IPS-18c (cell line): ENCODE results near the gene PALS2.

ENCODE experiments used
- H3K4me3 ChIP-seq: 2 replicates; pipeline ENCODE4 v1.7.0; 2013; ENCODE audit warnings: low read depth, mild to moderate bottlenecking, low read length, moderate library complexity; ENCODE audit not compliant: insufficient read depth
- H3K9me3 ChIP-seq: one replicate; pipeline ENCODE4 v1.6.1; 2013; ENCODE audit warnings: mild to moderate bottlenecking, low read length, moderate library complexity; ENCODE audit not compliant: control insufficient read depth, insufficient read depth

PALS2 gene

DNA sequence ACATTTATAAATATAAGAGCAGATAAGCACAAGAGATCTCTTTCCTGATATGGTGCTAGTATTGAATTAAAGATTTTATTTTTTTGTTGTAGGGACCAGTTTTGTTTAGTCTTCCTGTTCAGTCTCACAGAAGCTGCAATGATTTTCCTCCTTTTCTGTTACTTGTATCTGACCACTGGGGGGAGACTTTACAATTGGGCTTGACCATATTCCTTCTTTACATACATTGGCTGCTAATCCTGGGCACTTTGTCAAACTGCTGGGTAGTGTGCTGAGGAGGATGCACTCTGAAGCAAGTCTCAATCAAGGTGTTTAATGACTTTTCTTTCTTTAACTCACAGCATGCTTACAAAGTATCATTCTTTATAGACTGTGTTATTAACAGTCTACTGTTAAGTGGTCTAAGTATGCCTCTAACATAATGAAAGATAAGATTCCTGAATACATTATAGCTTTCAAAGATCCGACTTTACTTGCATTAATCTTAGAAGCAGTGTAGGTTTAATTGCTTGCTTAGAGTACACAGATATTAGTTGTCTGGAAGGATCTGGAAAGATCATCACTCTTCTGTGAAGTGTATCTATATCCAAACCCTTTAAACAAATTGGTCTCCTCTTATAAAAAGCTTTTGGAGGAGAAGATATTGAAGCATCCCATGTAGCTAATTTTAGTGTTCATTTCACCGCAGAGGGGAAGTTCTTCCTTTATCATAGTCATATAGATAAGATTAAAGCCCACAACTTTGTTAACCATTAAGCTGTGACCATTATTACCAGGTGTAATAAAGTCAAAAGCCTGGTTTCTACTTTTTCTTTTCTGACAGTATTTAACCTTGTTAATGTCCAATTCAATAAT lies 3.1 kb downstream of the PALS2 start:
- H3K4me3 ChIP-seq: no peak overlapping the region

DNA sequence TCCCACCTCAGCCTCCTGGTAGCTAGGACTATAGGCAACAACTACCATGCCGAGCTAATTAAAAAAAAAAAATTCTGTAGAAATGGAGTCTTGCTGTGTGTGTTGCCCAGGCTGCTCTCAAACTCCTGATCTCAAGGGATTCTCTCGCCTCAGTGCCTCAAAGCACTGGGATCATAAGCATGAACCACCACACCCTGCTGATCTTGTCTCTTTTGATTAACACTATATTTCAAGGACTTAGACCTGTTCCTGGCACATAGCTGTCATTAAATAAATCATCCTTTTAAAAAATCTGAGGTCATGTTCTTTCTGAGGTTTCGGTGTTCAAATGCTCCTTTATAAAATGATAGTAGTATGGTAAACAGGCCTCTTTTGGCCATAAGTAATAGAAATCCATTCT lies 4.8 kb downstream of the PALS2 start:
- Histone ChIP-seq H3K9me3 (no peaks in the 10 kb centered on the region), H3K4me3 (no peak overlapping the region)

More for the DNA sequence above, 3.1 kb downstream of the PALS2 start:
- H3K9me3 ChIP-seq: no peaks in the 10 kb centered on the region

DNA sequence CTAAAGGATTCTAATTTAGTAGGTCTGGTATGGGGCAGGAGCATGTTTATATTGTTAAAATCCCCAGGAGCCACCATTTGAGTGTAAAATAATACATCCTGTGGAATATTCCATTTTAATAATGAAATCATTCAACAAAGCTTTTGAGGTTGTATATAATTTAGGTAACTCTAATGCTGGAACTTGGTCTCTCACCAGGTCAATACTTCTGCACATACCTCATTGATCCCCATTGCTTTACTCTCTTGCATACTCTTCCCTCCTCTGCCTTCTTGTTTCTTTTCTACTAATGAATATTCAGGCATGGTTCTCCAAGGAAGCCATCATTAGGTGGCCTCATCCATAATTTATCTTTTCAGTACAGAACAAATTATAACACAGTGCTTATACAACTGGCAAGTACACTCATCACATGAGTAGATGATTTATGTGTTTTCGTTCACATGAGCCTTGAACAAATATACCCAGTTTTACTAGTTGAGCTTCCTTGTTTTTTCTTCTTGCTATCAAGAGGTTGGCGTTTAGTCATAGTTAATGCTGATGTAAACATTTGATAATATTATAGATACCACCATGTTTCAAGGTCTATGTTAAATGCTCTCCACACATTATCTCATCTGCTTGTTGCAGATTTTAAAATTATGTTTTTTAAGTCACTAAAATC lies 7.2 kb downstream of the PALS2 start:
- H3K9me3 ChIP-seq: no peaks in the 10 kb centered on the region
- H3K4me3 ChIP-seq: no peak overlapping the region

DNA sequence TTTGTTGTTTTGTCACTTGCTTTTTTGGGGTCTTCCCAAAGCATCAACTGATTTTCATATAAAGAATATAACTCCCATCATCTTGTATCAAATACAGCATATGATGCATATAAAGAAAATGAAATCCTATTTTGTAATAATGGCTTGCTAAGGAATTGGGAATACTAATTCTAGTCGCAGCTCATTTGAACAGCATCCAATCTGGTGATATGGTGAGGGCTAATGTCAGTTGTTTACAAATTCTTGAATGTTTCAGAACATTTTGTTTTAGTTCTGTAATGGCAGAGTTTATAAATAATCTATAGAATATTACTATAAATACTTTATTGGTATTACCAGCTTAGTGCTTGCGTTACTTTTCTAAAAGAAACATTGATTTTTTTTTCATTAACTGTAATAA lies 8.9 kb downstream of the PALS2 start:
- Histone ChIP-seq H3K9me3 (no peaks in the 10 kb centered on the region), H3K4me3 (no peak overlapping the region)

DNA sequence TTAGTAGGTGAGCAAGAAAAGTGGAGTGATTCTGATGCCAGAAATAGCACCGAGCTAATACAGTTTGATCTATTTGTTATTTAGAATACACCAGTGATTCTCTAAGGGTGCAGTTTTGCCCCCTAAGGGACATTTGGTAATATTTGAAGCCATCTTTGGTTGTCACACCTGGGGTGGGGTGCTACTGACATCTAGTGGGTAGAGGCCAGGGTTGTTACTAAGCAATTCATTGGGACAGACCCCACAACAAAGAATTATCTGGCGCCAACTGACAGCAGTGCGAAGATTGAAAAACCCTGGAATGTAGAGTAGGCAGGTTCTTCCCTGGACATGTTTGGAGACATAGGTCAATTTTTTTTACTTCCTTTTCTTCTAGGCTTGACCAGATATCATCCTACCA lies 14.6 kb downstream of the PALS2 start:
- Histone ChIP-seq H3K4me3 (no peak overlapping the region), H3K9me3 (no peaks in the 10 kb centered on the region)

DNA sequence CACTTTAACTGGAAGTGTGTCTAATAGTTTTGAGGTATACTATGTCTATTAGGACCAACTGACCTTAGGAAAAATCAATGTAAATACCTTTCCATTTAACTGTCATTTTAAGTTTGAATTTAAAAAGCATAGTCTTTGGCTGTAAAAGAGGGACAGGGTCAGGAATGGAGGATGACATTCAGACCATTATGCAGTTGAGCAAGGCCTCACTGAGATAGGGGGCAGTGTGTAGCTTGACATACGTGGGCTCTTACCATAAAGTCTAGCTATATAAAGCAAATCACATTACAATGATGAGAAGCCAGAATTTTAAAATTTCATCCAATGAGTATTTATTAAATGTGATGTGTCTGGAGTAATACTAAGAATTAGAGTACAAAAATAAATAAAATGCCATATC lies 17.9 kb downstream of the PALS2 start:
- no peak overlapping the region for H3K4me3 ChIP-seq
- H3K9me3 ChIP-seq: no peaks in the 10 kb centered on the region

DNA sequence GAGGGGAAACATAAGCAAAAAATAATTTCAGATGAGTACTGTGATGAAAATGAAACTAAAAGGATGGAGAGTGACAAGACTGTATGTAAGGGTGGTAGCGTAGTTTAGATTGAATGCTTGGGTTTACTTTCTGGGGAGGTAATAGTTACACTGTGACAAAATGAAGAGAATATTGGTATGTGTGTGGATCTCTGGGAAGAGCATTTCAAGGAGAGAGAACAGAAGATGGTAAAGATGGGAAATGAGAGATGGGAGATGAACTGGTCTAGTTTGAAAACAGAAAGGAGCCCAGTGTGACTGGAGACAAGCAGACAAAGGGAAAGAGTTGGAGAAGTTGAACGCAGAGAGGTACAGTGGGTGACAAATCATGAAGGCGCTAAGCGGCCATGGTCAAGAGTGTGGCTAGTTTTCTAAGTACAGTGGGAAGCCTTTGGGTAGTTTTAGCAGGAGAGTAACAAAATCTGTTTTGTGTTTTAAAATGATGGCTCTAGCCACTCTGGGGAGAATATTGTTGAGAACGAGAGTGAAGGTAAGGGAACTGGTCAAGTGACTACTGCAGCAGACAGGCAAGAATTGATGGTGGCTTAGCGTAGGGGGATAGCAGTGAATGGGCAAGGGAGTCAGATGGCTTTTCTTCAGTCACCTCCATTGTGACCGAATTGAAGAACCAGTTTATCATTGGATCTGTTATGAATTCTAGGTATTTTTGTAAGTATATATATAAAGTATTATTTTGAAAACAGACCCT lies 22.6 kb downstream of the PALS2 start:
- H3K4me3 ChIP-seq: no peak overlapping the region
- H3K9me3 ChIP-seq: no peaks in the 10 kb centered on the region

DNA sequence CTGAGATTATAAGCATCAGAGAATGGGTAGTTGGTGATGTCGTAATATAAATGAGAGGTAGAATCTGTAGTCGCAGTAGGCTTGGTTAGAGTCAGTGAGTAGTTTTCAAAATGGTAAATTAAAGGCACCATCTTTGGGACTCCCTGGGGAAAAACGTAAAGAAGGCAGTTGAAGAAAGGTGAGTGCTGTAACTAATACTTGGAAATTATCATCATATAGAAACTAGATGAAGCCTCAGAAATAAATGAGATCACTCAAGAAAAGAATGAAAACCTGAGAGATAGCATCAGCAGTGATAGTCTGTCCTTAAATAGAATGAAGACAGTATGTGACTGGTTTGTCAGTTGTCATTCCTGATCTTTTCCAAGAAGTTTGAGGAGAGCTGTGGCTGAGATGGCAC lies 23.8 kb downstream of the PALS2 start:
- Histone ChIP-seq H3K9me3 (no peaks in the 10 kb centered on the region), H3K4me3 (no peak overlapping the region)

DNA sequence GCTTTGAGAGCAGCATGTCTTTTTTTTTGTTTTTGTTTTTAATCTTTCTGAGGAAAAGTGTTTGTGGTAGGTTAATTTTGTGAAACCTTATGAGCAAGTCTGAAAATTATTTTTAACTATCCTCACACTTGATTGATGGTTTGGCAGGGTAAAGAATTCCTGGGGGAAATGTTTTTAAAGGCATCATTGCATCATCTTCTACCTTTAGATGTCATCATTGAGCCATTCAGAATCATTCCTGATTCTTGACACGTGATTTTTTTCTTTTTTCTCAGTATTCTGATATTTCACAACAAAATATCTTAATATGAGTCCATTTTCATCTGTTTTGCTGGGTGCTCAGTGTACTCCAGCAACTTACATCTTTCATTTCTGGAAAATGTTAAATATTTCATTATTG lies 28.3 kb downstream of the PALS2 start:
- Histone ChIP-seq H3K4me3 (no peak overlapping the region), H3K9me3 (no peaks in the 10 kb centered on the region)

DNA sequence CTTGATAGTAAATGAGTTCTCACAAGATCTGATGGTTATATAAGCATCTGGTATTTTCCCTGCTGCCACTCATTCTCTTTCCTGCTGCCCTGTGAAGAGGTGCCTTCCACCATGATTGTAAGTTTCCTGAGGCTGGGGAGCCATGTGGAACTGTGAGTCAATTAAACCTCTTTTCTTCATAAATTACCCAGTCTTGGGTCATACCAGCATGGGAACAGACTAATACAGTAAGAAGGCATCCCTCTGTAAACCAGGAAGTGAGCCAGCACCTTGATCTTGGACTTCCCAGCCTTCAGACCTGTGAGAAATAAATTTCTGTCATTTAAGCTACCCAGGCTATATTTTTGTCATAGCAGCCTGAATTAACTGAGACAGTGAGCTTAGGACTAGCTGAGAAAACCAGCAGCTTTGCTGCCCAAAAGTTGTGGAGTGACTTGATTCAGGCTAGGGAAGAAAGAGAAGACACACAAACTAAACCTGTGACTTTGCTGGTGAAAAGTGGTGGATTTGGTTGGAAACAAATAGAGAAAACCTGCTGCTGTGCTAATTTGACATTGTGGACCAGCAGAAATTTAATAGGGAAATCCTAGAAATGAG lies 29.7 kb downstream of the PALS2 start:
- Histone ChIP-seq H3K9me3 (no peaks in the 10 kb centered on the region), H3K4me3 (no peak overlapping the region)

DNA sequence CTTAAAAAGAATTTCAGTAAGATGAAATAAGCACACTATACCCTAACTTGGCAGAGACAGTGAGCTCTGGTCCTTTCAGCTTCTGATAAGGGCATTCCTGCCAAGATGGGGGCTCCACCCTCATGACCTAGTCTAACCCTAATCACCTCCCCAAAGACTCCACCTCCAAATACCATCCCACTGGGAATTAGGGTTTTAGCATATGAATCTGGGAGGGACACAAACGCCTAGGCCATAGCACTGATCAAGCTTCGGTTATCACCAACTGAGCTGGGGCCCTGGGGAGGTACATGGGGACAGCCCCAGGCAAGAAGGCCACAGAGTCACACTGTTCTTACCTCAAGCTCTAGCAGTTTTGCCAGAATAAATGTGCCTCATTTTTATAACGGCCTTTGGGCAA lies 31.4 kb downstream of the PALS2 start:
- Histone ChIP-seq H3K4me3 (no peak overlapping the region), H3K9me3 (no peaks in the 10 kb centered on the region)

DNA sequence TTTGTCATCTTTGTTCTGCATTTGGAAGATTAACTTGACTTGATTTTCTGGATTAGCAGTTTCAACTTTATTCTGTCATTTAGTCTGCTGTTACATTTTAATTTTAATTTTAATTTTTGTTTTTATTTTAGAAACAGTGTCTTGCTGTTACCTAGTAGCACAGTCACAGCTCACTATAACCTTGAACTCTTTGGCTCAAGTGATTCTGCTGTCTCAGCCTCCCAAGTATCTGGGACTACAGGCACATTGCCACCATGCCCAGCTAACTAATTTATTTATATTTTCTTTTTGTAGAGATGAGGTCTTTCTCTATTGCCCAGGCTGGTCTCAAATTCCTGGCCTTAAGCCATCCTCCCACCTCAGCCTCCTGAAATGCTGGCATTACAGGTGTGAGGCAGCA lies 35.3 kb downstream of the PALS2 start:
- Histone ChIP-seq H3K4me3 (no peak overlapping the region), H3K9me3 (no peaks in the 10 kb centered on the region)

DNA sequence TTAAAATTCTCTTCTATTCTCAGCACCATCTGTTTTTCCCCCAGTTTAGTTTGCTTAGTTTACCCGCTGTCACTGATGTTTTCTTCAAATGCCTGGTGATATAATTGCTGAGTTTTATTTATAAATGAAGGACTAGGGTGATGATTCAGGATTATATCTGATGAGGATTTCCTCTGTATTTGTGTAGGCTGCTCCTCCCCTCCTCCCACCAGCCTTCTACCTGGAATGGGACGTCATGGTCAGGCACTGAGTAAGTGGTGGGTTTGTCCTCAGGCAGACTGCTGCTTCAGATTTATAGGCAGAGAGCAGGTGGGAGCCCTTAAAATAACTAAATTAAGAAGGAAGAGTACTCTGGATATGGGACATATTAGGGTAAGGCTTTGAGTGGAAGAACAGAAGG lies 35.8 kb downstream of the PALS2 start:
- Histone ChIP-seq H3K4me3 (no peak overlapping the region), H3K9me3 (no peaks in the 10 kb centered on the region)

DNA sequence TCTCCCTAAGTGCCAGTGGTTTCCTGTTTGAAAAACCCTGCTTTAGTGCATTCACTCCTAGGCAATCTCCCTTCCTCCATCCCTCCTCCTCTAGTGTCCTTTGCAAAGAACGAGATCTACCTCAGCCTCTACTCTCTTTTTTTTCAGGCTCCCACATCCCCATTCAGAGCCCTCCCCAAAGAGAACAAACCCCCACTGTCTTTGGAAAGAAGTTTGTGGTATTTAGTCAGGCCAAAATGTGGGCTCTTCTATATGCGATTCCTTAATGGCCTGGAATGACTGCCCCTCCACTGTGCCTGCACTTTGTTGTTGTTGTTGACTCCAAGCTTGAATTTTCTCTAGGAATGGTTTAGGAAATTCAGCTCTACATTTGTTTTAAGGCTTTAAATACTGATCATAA lies 36.3 kb downstream of the PALS2 start:
- Histone ChIP-seq H3K9me3 (no peaks in the 10 kb centered on the region), H3K4me3 (no peak overlapping the region)

DNA sequence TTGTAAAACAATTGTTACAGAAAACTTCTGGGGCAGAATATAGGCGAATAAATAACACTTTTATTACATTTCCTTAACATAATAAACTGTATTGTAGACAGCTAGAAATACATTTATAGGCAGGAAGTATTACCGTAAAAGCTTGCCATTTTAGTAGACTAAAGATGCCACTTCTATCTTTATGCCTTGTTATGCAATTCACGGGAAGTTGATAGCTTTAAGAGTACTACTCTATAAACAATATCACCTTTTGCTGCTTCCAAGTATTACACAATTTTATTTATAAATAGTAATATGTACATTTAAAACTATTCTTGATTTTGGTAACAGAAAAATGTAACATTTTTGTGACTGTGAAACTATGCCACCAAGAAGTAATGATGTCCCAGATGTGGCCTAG lies 37.9 kb downstream of the PALS2 start:
- Histone ChIP-seq H3K9me3 (no peaks in the 10 kb centered on the region), H3K4me3 (no peak overlapping the region)

DNA sequence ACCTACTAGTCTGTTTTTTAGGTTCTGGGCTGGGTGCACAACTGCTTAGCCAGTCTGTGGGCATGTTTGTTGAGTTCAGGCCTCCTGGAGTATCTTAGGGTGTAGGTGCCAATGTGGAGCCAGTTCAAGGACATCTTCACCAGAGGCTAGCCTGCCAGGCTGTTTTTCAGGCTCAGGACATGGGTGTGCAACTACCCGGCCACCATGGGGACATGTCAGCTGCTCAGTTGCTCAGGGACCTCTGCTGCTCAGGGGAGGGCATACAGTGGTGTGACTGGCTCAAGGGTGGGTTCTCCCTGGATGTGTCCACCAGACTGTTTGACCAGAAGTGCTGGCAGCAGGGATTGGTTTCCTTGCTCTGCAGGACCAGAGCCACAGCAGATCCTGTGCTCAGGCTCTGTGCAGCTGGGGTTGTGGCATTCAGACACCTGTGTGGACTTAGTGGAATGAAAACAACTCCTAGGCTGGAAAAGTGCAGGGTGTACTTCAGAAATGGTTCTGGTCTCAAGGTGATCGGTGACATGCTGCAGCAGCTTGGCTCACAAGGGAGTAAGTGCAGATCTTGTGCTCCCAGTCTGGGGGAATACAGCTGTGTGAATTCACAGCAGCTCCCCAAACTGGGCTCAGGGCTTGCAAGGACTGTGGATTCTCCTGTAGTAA lies 44.8 kb downstream of the PALS2 start:
- no peaks in the 10 kb centered on the region for H3K9me3 ChIP-seq
- H3K4me3 ChIP-seq: no peak overlapping the region

DNA sequence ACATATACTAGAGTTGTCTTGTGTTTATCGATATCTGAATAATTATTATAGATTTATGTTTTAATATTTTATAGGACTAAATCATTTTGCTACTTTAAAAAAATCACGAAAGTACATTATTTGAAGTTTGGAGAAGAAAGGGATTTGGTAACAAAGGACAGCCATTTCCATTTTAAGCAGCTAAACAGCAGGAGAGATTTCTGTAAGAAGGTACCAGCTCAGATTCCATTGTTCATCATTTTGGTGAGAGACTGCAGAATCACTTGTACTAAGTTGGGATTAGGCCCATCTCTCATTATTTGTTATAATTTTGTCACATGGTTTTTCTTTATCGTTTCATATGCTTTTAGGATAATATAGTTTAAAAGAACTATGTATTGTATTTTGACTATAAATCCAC lies 46.7 kb downstream of the PALS2 start:
- no peaks in the 10 kb centered on the region for H3K9me3 ChIP-seq
- no peak overlapping the region for H3K4me3 ChIP-seq
